ENCODE results near the gene AARS1. TPM values are rescaled to one million over a fixed set of nuclear protein-coding genes. Genes with fewer than 3 reads are reported as not detected.

The AARS1 gene
- total and polyA plus RNA-seq, 2 of the 8 experiments (the other 6 are each of a cell fraction or from before 2014, with no cell fraction given): 130 to 235 TPM

- Histone ChIP-seq H3K9ac (replicated peaks in 1 of 4; ENCODE audit: extremely low read depth in 1 of 4, low read depth in 3 of 4, low read length in 3 of 4) (no peak overlapping the region), H3K27me3 (replicated peaks in 1 of 4; ENCODE audit: control insufficient read depth in 3 of 4, extremely low read depth in 1 of 4, insufficient read depth in 3 of 4, low read length in 3 of 4) (no peaks in the 10 kb centered on the region), H3K79me1 (ENCODE audit: low read depth, low read length) (peaks cover 5% of the 10 kb centered on the region), H2BK120ac (replicated peaks; ENCODE audit: low read depth, low read length) (no peak overlapping the region), H3K79me2 (ENCODE audit: control insufficient read depth in 1 of 2, insufficient read depth in 2 of 2, low read length in 2 of 2) (no peaks in the 10 kb centered on the region), H2BK20ac (ENCODE audit: low read length) (no peak overlapping the region), H2AK5ac (ENCODE audit: low read depth, low read length) (no peak overlapping the region), H2AFZ (ENCODE audit: low read length) (no peak overlapping the region), H4K8ac (ENCODE audit: extremely low read depth, insufficient read depth, low read length) (no peak overlapping the region), H4K20me1 (replicated peaks in 1 of 2; ENCODE audit: control insufficient read depth in 1 of 2, insufficient read depth in 2 of 2, low read length in 2 of 2) (peaks cover 9 to 15% of the 10 kb centered on the region in 2 experiments), H3K4me1 (replicated peaks in 1 of 4; ENCODE audit: control insufficient read depth in 3 of 4, insufficient read depth in 4 of 4, low read length in 3 of 4) (no peaks in the 10 kb centered on the region; a peak in 1 of 7 replicates), H3K9me3 (ENCODE audit: insufficient read depth in 2 of 2, low read depth in 1 of 2, low read length in 1 of 2) (no peaks in the 10 kb centered on the region), H2BK12ac (ENCODE audit: low read depth, low read length) (no peak overlapping the region), H4K5ac (ENCODE audit: insufficient read length, low read depth, low read length) (no peak overlapping the region), H2BK5ac (ENCODE audit: low read depth, low read length) (no peak overlapping the region; the same call in 1 of the 2 replicates), H2BK15ac (ENCODE audit: low read length) (no peak overlapping the region), H3K4me2 (ENCODE audit: insufficient read depth in 1 of 2, low read depth in 2 of 2, low read length in 2 of 2) (no peak overlapping the region), H3K23ac (ENCODE audit: insufficient read length) (no peak overlapping the region), H3K56ac (replicated peaks; ENCODE audit: insufficient read length, low read depth, low read length) (no peak overlapping the region), H3K36me3 (ENCODE audit: control insufficient read depth in 2 of 4, insufficient read depth in 4 of 4, low read length in 3 of 4) (peaks cover 45 to 97% (median 84%) of the 10 kb centered on the region in 4 experiments), H3K23me2 (ENCODE audit: low read depth, low read length) (no peaks in the 10 kb centered on the region), H3K4me3 (ENCODE audit: extremely low read depth in 1 of 4, insufficient read depth in 2 of 4, low read depth in 3 of 4, low read length in 4 of 4) (no peak overlapping the region), H3K18ac (ENCODE audit: extremely low read depth, low read length) (no peak overlapping the region), H4K91ac (replicated peaks; ENCODE audit: insufficient read length, low read length) (no peak overlapping the region), H3K27ac (ENCODE audit: low read depth, low read length) (no peak overlapping the region), H3K14ac (ENCODE audit: insufficient read length) (no peak overlapping the region), H3K4ac (replicated peaks; ENCODE audit: insufficient read length, low read depth, low read length) (no peak overlapping the region)
- TF ChIP-seq TAF7 (optimal IDR thresholded peaks at IDR 0.05; ENCODE audit: borderline replicate concordance, low read depth, low read length) (no peak), JUN (IDR thresholded peaks at IDR 0.05; ENCODE audit: low read depth, low read length) (no peak), CTBP2 (IDR thresholded peaks at IDR 0.05; ENCODE audit: borderline replicate concordance, insufficient read depth, insufficient read length, low read length) (no peak), CTCF (IDR thresholded peaks at IDR 0.05; ENCODE audit: control extremely low read depth in 1 of 3, insufficient read depth in 1 of 3, low read depth in 1 of 3, low read length in 3 of 3) (no peak), E2F6 (IDR thresholded peaks at IDR 0.05) (no peak), ZNF274 (IDR thresholded peaks at IDR 0.05; ENCODE audit: borderline replicate concordance, extremely low read depth, low read length) (no peak), CBX8 (IDR thresholded peaks at IDR 0.05; ENCODE audit: borderline replicate concordance, low read depth, low read length) (no peak), RFX5 (IDR thresholded peaks at IDR 0.05; ENCODE audit: borderline replicate concordance, low read depth, low read length) (no peak), MAX (IDR thresholded peaks at IDR 0.05) (no peak), SUZ12 (IDR thresholded peaks at IDR 0.05; ENCODE audit: low read length) (no peak)
- DNase-seq (ENCODE audit: low read depth in 1 of 2, low spot score in 2 of 2) (no peak), FAIRE-seq (no peak)
- CTCF ChIA-PET (ENCODE audit: partially characterized antibody): interaction anchor here (1.2 to 8.3 kb wide), 4 partner anchors 9 to 112 kb away, joined by 3 to 67 read pairs (median 32); no protein-coding TSS in a partner anchor
- 97% methylated on average over 14 of the region's 14 CpGs; no CpG with 5 or more reads in 1 of the 2 experiments for WGBS, 2 experiments (ENCODE audit: extremely low coverage in 1 of 2, insufficient coverage in 1 of 2, insufficient read length in 1 of 2, insufficient replicate concordance in 2 of 2, low coverage in 1 of 2, low lambda C conversion rate in 2 of 2, missing lambda C conversion rate in 1 of 2)
- POLR2A ChIA-PET (ENCODE audit: partially characterized antibody): interaction anchor here (0.9 to 12.3 kb wide), 2 partner anchors 8 to 20 kb away, joined by 5 to 414 read pairs; partner anchors contain the start of gene AARS1
Measured at GRCh38 chr16:70258065-70258464, 31.2 kb downstream of the AARS1 start.

Data from H1 (cell line).